Myocyte (in vitro differentiated cells): ENCODE measurements around the gene DOK5. TPM values are rescaled to one million over a fixed set of nuclear protein-coding genes. Genes with fewer than 3 reads are reported as not detected.

ENCODE experiments used
- DNase-seq: peaks from one replicate; pipeline ENCODE4 v3.0.0-alpha.2; 2012; ENCODE audit warnings: low read depth
- total RNA-seq: library from RNA; depleted of rRNA; stranded (reverse); fragments of >200 nt; gene quantifications from 2 replicates; pipeline ENCODE4 v1.2.3, GENCODE V29; 2014

DOK5 gene
- total RNA-seq, 1 donor from 2014 or later: 0.96 TPM

DNA sequence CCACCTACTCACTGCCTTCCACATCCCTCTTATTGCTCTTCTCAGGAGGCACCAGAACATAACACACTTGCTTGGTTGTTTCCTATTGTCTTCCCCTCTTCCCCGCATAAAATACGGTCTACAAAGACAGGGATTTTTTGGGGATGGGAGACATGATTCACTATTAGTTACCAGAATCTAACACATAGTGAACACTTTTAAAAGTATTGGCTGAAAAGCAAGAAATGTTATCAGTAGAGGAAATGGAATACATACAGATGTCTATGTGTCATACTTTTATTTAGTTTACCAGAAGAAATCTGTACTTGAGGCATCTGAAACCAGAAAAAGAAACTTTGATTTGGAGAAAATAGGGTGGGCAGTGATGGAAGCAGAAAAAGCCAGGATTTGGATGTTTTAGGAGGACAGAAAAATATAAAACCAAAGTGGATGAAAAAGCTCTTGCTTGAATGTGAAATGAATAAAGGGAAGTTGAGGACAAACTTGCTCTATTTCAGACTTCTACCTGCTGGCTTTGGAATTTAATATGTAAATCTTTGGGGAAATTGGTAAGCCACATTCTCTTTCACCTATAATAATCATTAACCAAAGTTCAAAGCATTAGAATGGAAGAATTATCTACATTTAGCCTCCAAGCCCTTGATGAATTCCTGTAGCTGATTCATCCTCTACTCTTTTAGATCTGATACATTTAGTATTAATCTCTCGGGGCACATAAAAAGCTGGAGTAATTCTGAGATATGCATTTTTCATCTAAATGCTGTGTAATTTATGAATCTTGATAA is 82.6 kb downstream of the DOK5 start:
- no peak for DNase-seq

DNA sequence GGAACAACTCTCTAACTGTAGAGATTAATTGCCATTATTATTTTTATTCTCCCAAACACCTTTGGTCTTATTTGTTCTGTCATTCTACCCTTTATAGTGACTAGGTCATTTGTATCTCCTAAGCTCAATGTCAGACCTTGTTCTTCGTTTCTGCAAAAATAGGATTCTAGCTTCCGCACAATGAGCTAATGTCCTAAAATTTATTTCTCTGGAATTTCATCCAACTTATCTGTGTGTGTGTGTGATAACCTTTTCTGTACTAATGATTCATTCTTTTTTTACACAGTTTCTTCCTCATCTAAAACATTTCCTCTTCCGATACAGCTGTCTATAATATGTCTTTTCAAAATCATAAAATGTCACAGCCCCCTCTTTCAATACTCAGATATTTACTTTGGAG is 84.5 kb downstream of the DOK5 start:
- DNase-seq: no peak

DNA sequence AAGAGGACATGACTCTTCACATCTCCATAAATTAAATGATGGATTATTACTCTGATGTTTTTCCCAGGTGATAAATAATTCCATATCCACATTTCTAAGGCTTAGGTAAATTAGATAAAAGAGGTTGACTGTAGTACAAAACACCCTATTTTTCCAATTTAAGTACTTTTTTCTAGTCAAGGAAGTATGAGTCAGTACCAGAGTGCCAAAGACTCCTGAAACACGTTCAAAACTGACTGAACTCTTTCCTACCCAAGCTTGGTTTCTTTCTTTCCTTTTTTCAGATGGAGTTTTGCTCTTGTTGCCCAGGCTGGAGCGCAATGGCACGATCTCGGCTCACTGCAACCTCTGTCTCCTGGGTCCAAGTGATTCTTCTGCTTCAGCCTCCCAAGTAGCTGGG is 85.0 kb downstream of the DOK5 start:
- DNase-seq: no peak

DNA sequence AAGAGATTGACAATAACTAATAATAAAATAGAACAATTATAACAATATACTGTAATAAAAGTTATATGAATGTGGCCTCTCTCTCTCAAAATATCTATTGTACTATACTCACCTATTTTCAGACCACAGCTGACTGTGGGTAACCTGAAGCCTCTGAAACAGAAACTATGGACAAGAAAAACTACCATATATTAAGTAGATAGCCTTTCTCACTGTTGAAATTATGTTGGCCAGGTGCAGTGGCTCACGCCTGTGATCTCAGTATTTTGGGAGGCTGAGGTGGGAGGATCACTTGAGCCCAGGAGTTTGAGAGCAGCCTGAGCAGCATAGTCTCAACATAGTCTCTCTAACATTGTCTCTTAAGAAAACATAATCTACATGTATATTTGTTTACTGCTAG is 89.9 kb downstream of the DOK5 start:
- no peak for DNase-seq

DNA sequence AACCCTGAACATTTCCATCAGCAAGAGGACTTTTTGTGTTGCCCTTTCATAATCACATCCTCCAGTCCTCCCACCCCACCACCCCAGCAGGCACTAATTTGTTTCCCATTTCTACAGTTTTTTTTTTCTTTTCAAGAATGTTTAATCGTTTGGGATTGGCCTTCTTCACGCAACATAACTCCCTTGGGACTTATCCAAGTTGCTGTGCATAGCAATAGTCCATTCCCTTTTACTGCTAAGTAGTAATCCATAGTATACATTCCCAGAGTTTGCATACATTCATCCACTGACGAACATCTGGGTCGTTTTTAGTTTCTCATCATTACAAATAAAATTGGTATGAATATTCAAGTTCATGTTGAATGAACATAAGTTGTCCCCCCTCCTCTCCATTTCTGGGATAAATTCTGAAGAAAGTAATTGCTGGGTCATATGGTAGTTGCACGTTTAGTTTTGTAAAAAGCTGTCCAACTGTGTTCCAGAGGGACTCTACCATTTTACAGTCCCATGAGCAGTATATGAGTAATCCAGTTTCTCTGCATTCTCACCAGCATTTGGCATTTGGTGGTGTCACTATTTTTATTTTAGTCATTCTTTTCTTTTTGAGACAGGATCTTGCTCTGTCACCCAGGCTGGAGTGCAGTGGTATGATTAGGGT is 90.8 kb downstream of the DOK5 start:
- no peak for DNase-seq

- DNase-seq: no peak
Measured at GRCh38 chr20:54570561-54570960, 95.2 kb downstream of the DOK5 start.

GRCh38 chr20:54572665-54573435 is 97.5 kb downstream of the DOK5 start:
- no peak for DNase-seq

- DNase-seq: no peak
Measured at GRCh38 chr20:54573838-54574237, 98.4 kb downstream of the DOK5 start.

GRCh38 chr20:54576518-54576917 is 101.1 kb downstream of the DOK5 start:
- DNase-seq: no peak

GRCh38 chr20:54577637-54578036 is 102.2 kb downstream of the DOK5 start:
- DNase-seq: no peak

DNA sequence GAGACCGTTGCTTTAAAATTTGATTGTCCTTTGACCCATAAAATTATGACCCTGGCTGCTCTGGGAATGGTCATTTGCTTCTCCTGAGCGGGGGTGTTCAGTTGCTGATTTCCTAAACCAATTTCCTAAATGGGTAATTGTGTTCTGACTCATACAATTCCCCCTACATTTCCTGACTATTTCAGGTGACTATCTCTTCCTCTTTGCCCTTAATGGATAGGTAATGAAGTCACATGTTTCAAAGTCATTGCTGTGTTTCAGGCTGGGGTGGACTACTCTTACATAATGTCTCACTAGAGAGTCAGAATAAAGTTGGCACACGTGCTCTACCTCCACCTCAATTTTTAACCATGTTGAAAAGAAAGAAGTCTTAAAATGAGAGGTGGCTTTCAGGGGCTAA is 109.8 kb downstream of the DOK5 start:
- no peak for DNase-seq

DNA sequence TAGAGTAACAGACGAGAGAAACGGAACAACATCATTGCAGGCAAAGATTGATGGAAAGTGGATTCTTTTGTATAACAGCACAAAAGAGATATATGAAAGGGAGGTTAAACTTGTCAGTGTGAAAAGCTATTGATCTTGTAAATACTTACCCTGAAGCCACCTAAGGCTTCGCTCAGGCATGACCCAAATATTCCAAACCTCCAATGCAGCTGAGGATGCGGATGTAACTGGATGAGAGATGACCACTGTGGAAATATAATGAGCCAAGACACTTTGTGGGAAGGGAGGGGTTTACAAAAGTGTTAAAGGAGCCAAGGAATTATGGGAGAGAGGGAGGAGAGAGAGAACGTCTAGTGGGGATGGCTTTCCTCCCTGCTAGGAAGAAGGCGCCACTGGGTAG is 112.0 kb downstream of the DOK5 start:
- DNase-seq: no peak

DNA sequence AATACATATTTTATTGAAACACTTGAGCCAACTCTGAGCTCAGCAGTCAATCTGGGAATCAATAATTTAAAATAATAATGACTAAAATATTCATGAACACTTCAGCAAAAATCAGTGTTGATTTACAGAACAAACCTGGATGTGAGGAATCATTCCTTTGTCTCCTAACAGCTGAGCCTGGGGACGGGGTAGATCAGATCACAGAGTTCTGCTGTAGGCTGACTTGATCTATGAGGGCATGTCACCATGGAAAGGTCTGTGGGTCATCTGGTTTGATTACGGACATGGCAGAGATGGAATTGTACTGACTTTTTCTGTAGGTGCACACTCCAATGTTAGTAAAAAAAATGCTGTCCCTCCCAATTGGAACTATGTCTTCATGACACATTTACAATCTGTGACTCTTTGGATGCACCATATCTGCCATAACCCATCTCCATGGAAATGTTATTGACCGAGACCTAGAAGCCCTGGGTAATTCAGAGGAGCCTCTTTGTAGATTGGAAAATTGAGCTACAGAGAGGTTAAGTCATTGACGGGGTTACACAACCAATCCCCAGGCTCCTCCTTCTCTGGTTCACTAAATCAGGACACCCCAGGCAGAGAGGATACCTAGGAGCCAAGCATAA is 114.1 kb downstream of the DOK5 start:
- DNase-seq: no peak

DNA sequence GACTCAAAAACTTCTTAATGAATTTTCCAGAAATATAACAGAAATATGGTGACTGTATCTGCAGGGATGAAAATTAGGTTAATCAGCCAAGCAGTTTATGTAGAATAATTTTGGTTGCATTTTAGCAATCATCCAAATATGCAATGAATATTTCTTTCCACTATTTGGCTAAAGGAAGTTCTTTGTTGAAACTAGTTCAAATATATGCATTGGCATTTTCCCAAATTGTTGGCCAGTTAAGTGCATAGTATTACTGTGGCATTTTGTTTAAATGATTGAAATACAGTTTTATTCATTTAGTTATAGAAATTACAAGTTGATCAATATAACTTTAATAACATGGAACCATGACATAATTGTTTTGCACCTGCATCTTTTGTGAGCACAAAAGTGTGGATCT is 115.5 kb downstream of the DOK5 start:
- DNase-seq: no peak

- DNase-seq: no peak
Measured at GRCh38 chr20:54596651-54597050, 121.3 kb downstream of the DOK5 start.

- DNase-seq: no peak
Measured at GRCh38 chr20:54598352-54598751, 123.0 kb downstream of the DOK5 start.

- no peak for DNase-seq
Measured at GRCh38 chr20:54600634-54601033, 125.2 kb downstream of the DOK5 start.

- no peak for DNase-seq
Measured at GRCh38 chr20:54601831-54602515, 126.6 kb downstream of the DOK5 start.

DNA sequence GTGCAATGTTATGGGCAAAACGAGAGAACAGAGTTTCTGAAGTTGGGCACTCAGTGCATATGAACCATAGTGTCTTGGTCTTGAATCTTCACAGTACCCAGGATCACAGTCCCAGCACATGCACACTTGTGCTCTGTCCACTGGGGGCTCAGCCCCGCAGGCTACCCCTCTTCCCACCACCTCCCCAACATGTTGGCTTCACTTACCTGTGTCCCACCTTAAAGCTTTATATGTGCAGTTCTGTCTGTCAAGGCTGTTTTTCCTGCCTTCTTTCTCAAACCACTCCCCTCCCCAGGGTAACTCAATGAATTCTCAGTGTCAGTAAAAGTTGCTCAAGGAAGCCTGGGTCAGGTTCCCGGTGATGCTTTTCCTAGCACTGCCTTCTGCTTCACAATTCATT is 129.9 kb downstream of the DOK5 start:
- no peak for DNase-seq

DNA sequence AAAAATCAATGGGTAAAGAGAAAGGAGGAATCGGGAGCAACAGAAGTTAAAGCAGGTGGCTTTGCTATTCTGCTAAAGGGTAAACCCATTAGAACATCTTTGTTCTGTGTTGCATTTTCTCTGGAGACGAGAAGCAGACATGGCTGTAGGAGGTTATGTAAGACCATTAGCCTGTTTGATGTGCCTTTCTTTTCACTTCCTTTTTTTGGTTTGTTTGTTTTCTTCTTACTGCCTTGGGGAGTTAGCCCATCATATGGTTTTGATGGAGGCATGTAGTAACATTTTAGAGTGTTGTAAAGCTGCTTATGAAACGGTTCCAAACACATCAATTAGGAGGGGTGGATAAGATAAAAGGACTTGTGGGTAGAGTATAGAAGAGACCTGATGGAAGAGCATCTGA is 131.0 kb downstream of the DOK5 start:
- DNase-seq: no peak

- DNase-seq: no peak
Measured at GRCh38 chr20:54608039-54608745, 132.8 kb downstream of the DOK5 start.
